ENCODE data around the gene CFAP45.

The CFAP45 gene

DNA sequence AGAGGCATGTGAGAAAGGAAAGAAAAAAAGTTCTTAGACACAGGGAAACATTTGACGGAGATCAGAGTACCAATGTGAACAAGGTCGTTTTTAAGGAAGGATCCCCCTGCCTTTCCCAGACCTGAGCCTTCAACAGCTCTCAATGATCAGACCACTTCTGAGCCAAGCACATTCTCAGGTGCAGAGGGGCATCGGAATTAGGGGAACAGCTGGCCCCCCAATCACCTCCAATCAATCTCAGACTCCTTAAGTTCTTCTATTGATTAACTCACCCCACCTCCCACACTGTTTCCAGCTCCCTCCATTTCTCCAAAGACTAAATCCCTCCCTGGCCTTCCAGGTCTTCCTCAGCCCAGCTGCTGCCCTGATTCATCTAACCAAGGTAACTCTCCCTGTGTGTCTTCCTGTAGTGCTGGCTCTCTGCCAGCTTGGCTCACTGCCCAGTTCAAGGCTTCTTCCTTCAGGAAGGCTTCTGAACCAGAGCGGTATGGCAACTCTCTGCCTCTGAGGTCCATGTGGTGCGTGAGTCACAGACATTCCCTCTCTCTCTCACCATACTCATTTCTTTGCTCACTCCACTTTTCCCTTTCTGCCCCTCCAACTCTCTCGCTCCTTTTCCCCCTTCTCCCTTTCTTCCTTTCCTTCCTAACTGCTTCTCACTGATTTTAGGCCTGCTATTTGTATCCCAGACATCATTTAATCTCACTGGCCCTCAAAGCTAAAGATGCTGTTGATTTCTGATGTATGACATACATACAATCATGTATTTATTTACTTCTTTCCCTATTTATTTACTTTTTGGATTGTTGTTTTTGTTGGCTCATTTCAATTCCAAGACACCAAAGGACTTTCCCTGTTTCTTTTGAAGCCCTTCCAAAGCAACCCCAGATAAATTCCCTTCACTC is 18.1 kb downstream of the CFAP45 start:
- in situ Hi-C loops (cut with MboI; ENCODE audit: low sequenced_read_pairs, unreplicated experiment) = no loop called here
- no peak for TF ChIP-seq CTCF (IDR thresholded peaks at IDR 0.05; ENCODE audit: borderline replicate concordance, control extremely low read depth, extremely low read depth, insufficient read depth, missing control alignments)
- DNase-seq (ENCODE audit: low spot score) = no peak

- in situ Hi-C loops (cut with MboI; ENCODE audit: low sequenced_read_pairs, unreplicated experiment) = no loop called here
- no peak for TF ChIP-seq CTCF (IDR thresholded peaks at IDR 0.05; ENCODE audit: borderline replicate concordance, control extremely low read depth, extremely low read depth, insufficient read depth, missing control alignments)
Measured at GRCh38 chr1:159880430-159880829, 19.5 kb downstream of the CFAP45 start.

GRCh38 chr1:159879977-159880376 is 20.0 kb downstream of the CFAP45 start:
- no peak for TF ChIP-seq CTCF (IDR thresholded peaks at IDR 0.05; ENCODE audit: borderline replicate concordance, control extremely low read depth, extremely low read depth, insufficient read depth, missing control alignments)
- no peak for DNase-seq (ENCODE audit: low spot score)
- in situ Hi-C loops (cut with MboI; ENCODE audit: low sequenced_read_pairs, unreplicated experiment) = no loop called here

More at GRCh38 chr1:159880430-159880829, 19.5 kb downstream of the CFAP45 start:
- DNase-seq (ENCODE audit: low spot score) = no peak

- TF ChIP-seq CTCF (IDR thresholded peaks at IDR 0.05; ENCODE audit: borderline replicate concordance, control extremely low read depth, extremely low read depth, insufficient read depth, missing control alignments) = no peak
- in situ Hi-C loops (cut with MboI; ENCODE audit: low sequenced_read_pairs, unreplicated experiment) = no loop called here
- no peak for DNase-seq (ENCODE audit: low spot score)
Measured at GRCh38 chr1:159879136-159879535, 20.8 kb downstream of the CFAP45 start.

DNA sequence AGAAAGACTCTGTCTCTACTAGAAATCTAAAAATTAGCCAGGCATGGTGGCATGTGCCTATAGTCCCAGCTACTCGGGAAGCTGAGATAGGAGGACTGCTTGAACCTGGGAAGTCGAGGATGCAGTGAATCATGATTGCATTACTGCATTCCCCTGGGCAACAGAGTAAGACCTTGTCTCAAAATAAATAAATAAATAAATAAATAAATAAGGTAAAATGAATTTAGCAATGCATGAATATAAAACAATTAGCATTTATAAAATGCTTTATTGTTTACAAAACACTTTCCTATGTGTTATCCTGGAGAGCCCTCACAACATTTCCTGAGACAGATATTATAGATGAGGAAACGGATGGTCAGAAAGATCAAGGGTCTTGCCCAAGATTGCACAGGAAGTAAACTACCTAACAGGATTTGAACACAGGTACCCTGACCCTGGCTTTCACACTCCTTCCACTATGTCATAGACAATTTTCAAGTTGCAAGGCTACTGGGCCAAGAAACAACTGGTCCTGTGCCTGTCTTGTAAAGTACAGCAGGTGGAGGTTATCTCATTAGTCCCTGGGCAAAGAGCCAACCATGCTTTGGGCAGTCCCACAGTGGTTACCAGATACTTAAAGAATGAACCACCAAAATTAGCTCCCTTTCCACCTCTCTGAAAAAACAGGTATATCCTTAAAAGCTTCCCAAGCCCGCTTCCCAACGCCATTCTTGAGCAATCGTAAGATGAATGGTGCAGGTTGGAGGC is 22.1 kb downstream of the CFAP45 start:
- no peak for TF ChIP-seq CTCF (IDR thresholded peaks at IDR 0.05; ENCODE audit: borderline replicate concordance, control extremely low read depth, extremely low read depth, insufficient read depth, missing control alignments)
- in situ Hi-C loops (cut with MboI; ENCODE audit: low sequenced_read_pairs, unreplicated experiment) = no loop called here
- DNase-seq (ENCODE audit: low spot score) = no peak

DNA sequence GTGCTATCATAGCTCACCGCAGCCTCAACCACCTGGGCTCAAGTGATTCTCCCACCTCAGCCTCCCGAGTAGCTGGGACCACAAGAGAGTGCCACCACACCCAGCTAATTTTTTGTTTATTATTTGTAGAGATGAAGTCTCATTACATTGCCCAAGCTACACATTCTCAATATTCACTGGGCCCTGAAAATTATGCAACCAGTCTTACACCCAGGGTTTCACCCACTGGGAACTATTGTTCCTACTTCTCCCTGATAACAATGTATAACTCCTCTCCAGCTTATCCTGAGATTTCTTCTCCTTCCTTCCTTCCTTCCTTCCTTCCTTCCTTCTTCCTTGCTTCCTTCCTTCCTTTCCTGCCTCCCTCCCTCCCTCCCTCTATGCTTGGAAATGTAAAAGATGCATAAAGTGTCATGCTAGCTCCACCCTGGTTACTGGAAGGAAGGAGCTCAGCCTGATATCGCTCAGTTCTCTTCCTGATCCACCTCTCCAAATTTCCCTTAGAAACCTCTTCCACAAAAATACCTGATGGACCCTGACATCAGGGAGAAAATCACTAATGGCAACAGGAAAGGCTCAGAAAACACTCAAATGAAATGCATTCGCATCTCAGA is 26.3 kb downstream of the CFAP45 start:
- TF ChIP-seq CTCF (IDR thresholded peaks at IDR 0.05; ENCODE audit: borderline replicate concordance, control extremely low read depth, extremely low read depth, insufficient read depth, missing control alignments) = no peak
- in situ Hi-C loops (cut with MboI; ENCODE audit: low sequenced_read_pairs, unreplicated experiment) = no loop called here
- DNase-seq (ENCODE audit: low spot score) = no peak

Data from GM13976 (cell line).